Measurements from ENCODE around the gene PCMT1. TPM values are rescaled to one million over a fixed set of nuclear protein-coding genes. Genes with fewer than 3 reads are reported as not detected.
A peak's percentile ranks its signal among the peaks of the same experiment; 100 is the strongest.
"Not testable (repeated sequence)": the region's sequence is repeated elsewhere in the genome, so short reads cannot be mapped to it uniquely, and the experiment has no call there.

The PCMT1 gene
- total RNA-seq, 1 donor from 2014 or later, result 165 TPM

DNA sequence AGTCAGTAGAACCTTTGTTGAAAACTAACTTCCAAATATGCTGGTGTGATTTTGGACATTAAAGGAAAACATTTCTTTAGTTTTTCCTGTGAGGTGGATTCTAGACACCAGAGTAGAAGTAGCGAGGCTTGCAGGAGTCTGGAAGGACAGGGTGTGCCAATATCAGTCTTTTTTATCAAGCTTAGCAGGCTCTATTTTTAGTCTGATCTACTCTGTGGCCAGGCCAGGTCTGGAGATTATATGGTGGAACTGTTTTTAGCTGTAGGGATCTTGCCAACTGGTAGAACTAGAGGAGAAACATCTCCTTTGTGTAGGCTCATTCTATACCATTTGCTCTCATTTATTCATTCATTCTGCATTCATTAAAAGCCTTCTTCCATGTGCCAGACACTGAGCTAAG is 72.0 kb downstream of the PCMT1 start:
- no peak for DNase-seq

DNA sequence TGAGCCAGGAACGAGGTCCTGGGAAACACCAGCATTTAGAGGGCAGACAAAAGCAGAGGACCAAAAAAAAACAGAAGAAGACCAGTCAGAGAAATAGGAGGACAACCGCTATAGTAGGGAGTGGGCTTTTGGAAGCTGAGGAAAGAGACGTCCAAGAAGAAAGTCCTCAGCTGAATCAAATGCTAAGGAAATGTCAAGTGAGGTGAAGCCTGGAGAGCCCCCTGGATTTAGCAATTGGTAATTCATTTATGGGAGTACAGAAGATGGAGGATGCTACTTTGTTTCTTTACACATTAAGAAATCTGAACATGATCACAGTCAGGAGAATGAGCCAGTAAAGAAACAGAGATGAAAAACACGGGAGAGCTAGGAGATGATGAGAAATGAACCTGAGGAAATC is 73.5 kb downstream of the PCMT1 start:
- no peak for DNase-seq

DNA sequence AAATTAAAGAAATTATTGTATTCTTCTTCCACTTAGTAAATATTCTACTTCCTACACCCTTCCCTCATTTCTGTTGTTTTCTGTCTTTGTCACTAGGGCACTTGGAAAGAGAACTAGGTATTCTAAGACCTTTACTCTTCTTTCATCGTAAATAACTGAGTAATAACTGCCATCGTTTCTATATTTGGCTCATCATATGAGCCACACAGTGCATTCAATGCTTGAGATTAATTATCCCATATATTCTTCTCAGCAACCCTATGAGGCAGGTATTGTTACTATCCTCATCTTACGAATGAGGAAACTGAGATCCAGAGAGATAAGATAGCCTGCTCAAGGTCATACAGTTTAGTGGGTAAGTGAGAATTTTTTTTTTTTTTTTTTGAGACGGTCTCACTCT is 75.8 kb downstream of the PCMT1 start:
- no peak for DNase-seq

DNA sequence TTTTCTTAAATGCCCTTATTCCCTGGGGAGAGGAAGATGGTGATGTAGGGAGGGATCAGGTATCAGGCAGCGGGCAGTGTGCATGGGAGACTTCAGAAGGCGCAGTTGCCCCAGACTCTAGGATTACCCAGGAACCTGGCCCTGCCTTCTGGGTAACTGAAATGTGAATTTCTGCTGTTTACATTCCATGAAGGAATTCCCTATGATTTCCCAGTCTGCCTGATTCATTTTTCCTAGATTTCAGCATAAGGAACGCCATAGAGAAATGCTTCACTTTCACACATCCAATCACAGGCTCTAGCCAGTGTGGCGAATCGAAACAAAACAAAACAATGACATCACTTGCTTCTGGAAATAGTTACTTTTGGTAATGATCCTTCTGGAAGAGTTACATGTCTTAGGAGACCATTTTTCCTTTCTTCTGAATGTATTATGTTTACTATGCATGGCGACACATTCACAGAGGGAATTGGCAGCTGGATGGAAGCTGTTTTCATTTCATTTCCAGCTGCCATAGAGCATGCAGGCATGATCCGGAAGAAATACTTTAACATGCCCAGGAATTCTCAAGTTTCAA is 81.3 kb downstream of the PCMT1 start:
- peak; percentile 83 for DNase-seq

DNA sequence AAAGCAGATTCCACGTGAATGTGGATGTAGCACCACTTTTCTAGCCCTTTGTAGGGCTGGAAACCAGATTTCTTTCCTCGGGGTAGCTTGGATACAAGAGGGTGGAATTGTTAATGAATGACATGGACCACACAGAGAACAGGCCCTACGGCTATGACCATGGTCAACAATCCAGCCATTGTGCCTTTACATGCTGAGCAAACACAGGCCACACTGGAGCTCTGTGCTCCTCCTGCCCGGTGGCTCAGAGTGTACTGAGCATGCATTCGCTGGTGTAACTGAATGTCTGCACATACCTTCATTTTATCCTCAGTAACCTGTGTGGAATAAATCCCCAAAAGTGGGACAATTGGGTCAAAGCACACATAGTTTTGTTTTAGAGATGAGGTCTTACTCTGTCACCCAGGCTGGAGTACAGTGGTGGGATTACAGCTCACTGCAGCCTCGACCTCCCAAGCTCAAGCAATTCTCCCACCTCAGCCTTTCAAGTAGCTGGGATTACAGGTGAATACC is 81.8 kb downstream of the PCMT1 start:
- DNase-seq, result no peak

DNA sequence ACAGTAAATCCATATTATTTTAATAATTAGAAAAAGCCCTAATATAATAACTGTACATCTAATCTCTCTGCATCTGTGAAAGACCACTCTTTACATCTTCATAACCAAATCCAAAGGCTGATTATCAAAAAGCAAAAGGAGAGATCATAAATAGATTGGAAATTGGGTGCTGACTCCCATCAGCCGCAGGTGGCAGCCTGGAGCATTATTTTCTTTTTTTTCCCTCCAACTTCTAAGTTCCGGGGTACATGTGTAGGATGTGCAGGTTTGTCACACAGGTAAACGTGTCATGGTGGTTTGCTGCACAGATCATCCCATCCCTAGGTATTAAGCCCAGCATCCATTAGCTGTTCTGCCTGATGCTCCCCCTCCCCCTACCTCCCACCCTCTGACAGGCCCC is 84.1 kb downstream of the PCMT1 start:
- no peak for DNase-seq

DNA sequence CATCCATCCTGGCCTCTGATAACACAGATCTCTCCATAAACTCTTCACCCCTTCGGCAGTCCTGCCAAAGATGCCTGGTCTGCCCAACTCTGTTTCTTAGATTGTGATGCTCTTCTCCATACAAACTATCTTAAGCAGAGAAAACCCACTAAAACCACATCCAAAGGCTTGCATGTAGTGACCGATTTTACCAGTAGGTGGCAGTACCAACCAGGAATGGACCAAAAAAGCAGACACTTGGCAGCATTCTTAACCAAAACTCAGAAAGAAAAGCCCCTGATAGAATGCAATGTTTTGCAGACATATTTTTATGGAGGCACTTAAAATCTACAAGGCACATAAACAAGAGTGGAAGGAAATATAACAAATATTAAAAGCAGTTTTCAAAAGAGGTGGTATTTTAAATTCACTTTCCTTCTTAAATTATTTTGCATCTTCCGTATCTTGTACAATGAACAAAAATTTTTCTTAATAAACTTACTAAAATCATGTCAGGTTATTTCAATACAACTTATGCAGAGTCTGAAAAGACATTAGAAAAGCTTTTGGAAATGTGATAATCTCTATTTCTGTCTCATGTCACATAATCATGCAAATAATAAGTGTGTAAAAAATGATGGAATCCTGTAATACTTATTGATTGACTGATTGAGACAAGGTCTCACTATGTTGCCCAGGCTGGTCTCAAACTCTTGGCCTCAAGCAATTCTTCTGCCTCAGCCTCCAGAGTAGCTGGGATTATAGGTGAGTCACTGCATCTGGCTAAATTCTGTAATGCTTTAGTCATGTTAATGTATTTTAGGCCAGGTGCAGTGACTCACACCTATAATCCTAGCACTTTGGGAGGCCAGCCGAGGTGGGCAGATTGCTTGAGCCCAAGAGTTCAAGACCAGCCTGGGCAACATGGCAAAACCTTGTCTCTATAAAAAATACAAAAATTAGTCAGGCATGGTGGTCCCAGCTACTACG is 85.3 kb downstream of the PCMT1 start:
- peak; percentile 89 for DNase-seq

DNA sequence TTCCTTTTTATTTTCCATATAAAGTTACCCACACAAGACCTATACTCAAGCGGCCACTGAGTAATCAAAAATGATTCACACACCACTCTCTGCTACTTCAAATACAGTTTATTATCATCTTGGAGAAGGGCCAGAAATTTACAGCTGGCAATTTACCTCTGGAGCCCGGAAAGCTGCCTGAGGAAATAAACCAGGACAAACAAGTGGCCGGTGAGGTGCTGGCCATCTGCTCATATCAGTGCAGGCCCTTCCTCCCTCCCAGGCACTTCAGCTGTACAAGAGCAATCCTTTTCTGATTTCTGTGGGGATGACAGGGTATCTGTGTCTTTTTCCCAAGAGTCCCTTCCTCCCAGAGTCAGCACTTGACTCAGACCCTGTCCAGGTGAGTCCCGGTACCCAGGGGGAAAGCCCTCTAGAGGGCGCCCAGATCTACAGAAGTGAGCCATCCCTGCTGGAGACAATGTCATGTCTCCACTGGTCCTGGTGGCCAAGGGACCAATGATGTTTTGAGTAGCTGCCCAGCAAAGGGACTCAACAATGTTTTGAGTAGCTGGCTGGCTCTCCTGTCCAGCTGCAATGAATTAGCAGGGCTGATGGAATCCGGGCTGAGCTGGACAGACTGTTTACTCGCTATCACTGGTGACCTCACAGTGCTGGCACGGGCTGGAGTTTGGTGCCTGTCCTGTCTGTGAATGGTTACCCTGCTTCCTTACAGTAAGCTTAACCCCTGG is 91.0 kb downstream of the PCMT1 start:
- peak; percentile 70 for DNase-seq

DNA sequence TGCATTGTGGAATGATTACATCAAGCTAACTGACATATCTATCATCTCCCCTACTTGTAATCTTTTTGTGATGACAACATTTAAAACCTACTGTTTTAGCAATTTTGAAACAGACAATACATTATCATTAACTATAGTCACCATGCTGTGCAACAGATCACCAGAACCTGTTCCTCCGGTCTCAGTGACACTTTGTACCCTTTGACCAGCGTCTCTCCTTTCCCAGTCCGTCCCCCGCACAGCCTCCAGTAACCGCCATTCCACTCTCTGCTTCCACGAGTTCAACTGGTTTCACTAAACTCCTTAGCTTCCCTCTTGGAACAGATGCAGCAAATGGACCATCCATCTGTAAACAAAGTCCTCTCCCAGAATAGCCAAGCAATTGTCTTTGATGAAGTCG is 92.8 kb downstream of the PCMT1 start:
- no peak for DNase-seq

DNA sequence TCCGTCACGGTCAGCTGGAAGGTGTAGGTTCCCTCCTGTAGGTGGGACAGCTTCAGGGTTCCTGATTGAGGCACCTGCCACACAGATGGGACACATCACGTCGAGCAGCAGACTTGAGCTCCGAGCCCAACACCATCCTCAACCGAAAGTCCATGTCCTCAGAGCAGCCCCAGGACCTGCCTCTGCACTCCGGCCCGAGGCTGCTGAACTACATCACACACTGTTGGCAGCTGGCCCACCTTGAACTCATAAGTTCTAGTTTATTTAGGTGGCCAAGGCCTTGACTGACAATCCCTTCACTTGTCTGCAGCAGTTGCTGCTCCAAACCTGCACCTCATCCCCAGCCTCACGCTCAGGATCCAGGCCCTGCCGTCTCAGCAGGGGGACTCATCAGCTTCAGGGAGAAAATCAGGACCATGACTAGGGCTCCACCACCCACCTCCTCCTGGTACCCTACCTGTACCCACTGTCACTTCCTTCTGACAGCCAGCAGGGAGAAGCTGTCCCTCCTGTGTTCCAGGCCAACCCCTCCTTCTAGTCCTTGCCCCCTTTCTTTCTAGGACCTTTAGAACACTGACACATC is 93.6 kb downstream of the PCMT1 start:
- DNase-seq, result no peak

DNA sequence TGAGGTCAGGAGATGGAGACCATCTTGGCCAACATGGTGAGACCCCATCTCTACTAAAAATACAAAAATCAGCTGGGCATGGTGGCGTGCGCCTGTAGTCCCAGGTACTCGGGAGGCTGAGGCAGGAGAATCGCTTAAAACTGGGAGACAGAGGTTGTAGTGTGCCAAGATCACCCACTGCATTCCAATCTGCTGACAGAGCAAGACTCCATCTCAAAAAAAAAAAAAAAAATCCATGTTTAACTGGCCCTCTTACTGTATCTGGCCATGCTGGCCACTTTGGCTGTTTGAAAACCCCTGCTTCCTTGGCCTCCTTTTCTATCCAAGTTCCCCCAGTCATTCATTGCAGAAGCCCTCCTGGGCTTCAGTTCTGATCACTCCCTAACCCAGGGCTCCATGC is 94.5 kb downstream of the PCMT1 start:
- not testable (repeated sequence) for DNase-seq

DNA sequence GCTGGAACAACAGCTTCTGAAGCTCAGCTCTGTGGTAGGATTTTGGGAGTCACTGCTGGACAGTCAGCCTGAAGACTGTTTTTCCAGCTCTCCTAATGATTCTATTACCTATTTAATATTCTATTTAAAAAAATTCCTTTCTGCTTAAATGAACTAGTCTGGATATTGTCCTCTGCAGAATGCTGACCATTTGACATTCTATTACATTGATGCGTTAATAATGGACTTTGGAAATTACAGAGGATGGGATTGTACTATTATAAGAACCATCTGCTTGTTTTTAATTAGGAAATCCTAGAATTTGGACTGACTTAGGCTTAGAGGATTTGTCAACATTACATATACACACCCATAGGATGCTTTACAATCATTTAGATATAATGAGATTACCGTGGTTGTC is 94.9 kb downstream of the PCMT1 start:
- no peak for DNase-seq

DNA sequence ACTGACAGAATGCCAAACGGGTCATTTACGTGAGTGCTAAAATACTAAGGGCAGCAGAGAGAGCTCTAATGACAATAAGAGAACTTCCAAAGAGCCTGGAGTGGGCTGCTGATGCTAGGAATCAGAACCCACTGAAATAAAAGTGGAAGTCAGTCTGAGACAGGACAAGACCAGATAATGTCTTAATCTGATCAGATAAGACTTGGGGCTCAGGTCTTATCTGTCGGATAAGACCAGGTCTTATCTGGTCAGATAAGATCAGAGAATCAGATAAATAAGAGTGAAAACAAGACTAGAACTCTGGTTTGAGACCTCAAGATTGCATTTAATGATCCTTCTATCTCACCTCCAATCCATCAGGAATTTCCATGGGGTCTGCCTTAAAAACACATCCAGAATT is 96.0 kb downstream of the PCMT1 start:
- DNase-seq, result no peak

DNA sequence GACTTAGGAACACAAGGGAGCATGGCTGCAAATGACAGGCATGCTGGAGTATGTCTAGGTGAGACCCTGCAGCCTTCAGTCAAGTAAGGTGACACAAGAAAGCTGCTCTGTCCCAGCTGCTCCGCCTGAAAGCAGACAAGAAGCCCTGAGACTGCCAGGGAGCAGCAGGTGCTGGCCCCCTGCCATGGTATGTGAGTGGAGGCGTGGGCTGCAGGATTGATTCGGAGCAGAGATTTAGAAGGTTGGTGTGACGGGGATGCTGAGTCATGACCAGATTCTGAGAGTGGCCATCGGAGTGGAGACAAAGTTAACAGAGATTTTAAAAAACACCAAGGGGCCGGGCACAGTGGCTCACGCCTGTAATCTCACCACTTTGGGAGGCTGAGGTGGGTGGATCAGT is 96.8 kb downstream of the PCMT1 start:
- peak; percentile 92 for DNase-seq

DNA sequence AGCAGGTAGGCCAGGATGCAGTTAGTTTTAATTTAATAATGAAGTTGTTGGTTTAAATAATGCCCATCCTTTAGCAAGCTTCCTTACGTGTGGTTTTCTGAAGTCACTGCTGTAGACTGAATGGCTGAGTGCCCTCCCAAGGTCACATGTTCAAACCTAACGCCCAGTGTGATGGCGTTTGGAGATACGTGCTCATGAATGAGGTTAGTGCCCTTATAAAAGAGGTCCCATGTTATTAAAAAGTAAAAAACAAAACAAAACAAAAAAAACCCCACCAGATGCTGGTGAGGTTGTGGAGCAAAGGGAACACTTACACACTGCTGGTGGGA is 98.4 kb downstream of the PCMT1 start:
- DNase-seq, result no peak

DNA sequence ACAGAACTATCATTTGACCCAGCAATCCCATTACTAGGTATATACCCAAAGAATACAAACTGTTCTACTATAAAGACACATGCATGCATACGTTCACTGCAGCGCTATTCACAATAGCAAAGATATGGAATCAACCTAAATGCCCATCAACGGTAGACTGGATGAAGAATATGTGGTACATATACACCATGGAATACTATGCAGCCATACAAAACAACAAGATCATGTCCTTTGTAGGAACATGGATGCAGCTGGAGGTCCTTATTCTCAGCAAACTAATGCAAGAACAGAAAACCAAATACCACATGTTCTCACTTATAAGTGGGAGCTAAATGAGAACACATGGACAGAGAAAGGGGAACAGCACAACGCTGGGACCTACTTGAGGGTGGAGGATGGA is 98.8 kb downstream of the PCMT1 start:
- DNase-seq, result not testable (repeated sequence)

DNA sequence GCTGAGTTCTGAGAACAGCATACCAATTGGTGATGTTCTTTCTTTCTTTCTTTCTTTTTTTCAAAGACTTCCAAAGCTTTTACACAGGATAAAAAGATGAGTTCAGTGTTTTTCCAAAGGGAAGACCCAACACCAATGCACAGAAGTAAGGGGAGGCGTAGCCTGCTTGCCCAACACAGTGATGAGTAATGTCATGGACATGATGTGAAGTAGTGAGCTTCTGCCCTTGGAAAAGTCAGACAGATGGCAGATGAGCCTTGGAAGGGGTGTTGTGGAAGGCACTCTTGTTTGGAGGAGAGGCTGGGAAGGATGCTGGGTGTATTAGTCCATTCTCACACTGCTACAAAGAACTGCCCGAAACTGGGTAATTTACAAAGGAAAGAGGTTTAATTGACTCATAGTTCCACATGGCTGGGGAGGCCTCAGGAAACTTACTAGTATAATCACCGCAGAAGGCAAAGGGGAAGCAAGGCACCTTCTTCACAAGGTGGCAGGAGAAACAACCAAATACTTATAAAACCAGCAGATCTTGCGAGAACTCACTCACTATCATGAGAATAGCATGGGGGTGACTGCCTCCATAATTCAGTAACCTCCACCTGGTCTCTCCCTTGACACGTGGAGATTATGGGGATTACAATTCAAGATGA is 102.0 kb downstream of the PCMT1 start:
- no peak for DNase-seq

DNA sequence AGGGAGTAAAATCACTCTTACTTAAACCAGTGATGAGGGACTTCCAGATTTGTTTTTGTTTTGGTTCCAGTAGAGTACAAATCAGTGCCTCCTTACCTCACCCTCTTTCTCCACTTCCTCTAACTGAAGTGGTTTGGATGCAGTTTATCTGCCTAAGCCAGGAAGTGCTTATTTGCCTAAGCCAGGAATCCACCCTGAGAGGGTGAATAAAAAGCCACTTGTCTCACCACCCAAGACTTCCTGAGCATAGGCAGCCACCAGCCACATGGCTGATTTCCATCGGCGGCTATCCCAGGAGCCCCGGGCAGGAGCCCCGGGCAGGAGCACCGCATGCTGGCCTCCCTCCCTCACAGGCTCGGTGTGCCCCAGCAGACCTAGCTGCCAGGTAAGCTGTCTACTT is 102.6 kb downstream of the PCMT1 start:
- no peak for DNase-seq

DNA sequence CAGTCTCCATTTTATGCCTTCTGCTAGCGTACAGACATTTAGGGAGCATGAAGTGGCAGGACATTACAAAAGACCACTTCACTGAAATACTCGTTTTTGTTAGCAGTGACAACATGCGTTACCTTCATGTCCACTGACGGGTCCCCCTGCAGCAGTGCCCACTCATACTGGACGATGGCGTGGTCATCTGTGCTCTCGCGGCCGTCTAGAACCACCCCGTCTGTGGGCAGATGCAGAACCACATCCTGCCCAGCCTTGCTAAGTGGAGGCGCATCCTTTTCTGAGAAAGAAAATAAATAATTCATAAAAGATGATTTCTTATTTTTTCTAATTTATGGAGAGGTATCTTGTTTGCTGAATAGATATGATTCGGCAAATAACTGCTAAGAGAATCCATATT is 103.3 kb downstream of the PCMT1 start:
- DNase-seq, result no peak

DNA sequence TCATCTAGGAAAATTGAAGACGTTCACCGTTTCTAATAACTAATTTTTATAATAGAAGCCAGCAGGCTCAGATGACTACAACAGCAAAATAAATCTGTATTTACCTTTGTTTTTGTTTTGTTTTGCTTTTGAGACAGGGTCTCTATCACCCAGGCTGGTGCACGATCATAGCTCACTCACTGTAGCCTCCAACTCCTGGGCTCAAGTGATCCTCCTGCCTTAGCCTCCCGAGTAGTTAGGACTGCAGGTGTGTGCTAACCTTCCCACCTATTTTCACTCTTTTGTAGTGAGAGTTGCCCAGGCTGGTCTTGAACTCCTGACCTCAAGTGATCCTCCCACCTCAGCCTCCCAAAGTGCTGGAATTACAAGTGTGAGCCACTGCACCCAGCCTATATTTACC is 104.5 kb downstream of the PCMT1 start:
- DNase-seq, result not testable (repeated sequence)

DNA sequence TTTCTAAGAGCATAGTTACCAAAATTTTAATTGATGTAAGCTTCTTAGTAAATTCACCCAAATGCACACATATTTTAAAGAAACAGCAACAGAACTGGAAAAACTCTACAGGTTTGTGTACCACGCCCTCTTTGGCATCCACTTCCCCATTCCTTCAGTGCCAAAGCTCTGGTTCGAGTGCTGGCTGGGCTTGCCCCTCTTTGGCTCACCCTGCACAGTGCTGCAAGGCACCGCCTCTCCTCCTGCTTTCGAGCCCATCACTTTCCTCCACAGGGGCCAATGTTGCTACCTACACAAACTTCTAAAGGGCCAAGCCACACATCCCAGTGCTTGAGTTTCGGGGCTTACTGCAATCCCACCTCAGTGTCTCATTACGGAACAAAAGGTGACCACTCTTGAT is 105.0 kb downstream of the PCMT1 start:
- DNase-seq, result peak; percentile 52

DNA sequence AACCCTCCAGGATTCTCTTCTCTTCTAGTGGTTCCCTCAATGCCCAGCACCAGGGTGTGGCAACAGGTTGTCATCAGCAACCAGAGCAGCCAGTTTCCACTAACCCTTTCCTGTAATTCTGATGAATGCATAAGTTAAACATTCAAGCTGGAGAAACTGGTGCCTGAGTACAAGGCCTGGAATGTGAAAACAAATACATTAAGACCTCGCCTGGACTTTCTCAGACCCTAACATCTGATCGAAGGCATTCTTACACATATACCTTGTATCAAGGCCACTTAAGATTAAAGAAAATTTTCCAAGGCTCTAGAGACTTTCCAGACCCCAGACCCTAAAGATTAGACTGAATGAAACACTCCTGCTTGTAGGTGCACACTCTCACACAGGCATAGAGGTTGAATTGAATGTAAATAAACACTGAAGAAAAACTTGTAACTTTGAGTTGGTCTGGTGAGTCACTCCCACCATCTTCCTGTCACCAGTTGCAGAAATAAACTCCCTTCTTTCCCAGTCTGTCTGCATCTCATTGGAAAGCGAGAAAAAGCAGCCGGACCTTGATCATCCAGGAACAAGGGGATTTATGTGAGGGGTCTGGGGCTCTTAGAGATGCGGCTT is 105.6 kb downstream of the PCMT1 start:
- DNase-seq, result peak; percentile 30

Measured in tongue (tissue), 2 donors.